GM18907 (cell line): ENCODE measurements around the gene PRKG2.
"Not testable (repeated sequence)": the region's sequence is repeated elsewhere in the genome, so short reads cannot be mapped to it uniquely, and the experiment has no call there.

Experiments
- ATAC-seq: cut with Tn5 transposase; IDR thresholded peaks from one replicate; pipeline ENCODE4 v1.9.1; 2021; ENCODE audit warnings: mild to moderate bottlenecking, moderate library complexity; ENCODE audit not compliant: unreplicated experiment

PRKG2 gene

GRCh38 chr4:81214881-81215868, at the start of gene PRKG2:
TSS of gene PRKG2 (minus strand) at chr4:81215222. CDS start at chr4:81205047, 10,175 bp downstream.
- ATAC-seq: no peak

- ATAC-seq: no peak
Observed at GRCh38 chr4:81260443-81261101, 45.5 kb upstream of the PRKG2 start.

- ATAC-seq: no peak
Observed at GRCh38 chr4:81258841-81259550, 44.0 kb upstream of the PRKG2 start.

- no peak for ATAC-seq
Observed at GRCh38 chr4:81257816-81258215, 42.8 kb upstream of the PRKG2 start.

GRCh38 chr4:81257021-81257420, 42.0 kb upstream of the PRKG2 start:
- no peak for ATAC-seq

- no peak for ATAC-seq
Observed at GRCh38 chr4:81256059-81256970, 41.3 kb upstream of the PRKG2 start.

GRCh38 chr4:81255524-81255923, 40.5 kb upstream of the PRKG2 start:
- no peak for ATAC-seq

GRCh38 chr4:81250430-81250829, 35.4 kb upstream of the PRKG2 start:
- ATAC-seq: no peak

GRCh38 chr4:81245218-81246009, 30.4 kb upstream of the PRKG2 start:
- ATAC-seq: no peak

- ATAC-seq: no peak
Observed at GRCh38 chr4:81237791-81238190, 22.8 kb upstream of the PRKG2 start.

GRCh38 chr4:81235982-81236749, 21.1 kb upstream of the PRKG2 start:
- no peak for ATAC-seq

GRCh38 chr4:81227968-81228367, 12.9 kb upstream of the PRKG2 start:
- no peak for ATAC-seq

GRCh38 chr4:81227138-81227537, 12.1 kb upstream of the PRKG2 start:
- ATAC-seq: no peak

- no peak for ATAC-seq
Observed at GRCh38 chr4:81225252-81225651, 10.2 kb upstream of the PRKG2 start.

GRCh38 chr4:81222082-81222472, 7.1 kb upstream of the PRKG2 start:
- not testable (repeated sequence) for ATAC-seq

GRCh38 chr4:81221303-81222081, 6.5 kb upstream of the PRKG2 start:
- no peak for ATAC-seq

GRCh38 chr4:81220271-81220670, 5.2 kb upstream of the PRKG2 start:
- ATAC-seq: no peak

- no peak for ATAC-seq
Observed at GRCh38 chr4:81218206-81218605, 3.2 kb upstream of the PRKG2 start.
